B cell (primary cell): ENCODE measurements around the gene DDX54. TPM values are rescaled to one million over a fixed set of nuclear protein-coding genes. Genes with fewer than 3 reads are reported as not detected.

ENCODE experiments used
- ATAC-seq: fragments of 200-7000 bp; cut with Tn5 transposase; one replicate; pipeline ENCODE4 v1.10.0; 2021; ENCODE audit warnings: low read depth, mild to moderate bottlenecking, moderate number of reproducible peaks, moderate library complexity
- CTCF ChIA-PET: fragments of 350-600 bp; sonication (Branson Sonifier 250); formaldehyde crosslinking; loops from one replicate; lab custom pipeline; 2021; ENCODE audit warnings: antibody characterized with exemption, inconsistent platforms; lab: Charles Lee
- POLR2A ChIA-PET: fragments of 350-600 bp; sonication (Branson Sonifier 250); formaldehyde crosslinking; loops from one replicate; lab custom pipeline; 2021; ENCODE audit warnings: antibody characterized with exemption; lab: Charles Lee
- DNase-seq: peaks from one replicate; pipeline ENCODE4 v3.0.0; 2013
- H2AFZ ChIP-seq: 2 replicates; pipeline ENCODE4 v1.6.1; 2012; ENCODE audit warnings: mild to moderate bottlenecking, low read depth, low read length; ENCODE audit not compliant: insufficient read depth, poor library complexity, severe bottlenecking
- H3K27ac ChIP-seq, 2 donors: 1 replicate in 1 of 2; 2 replicates in 1 of 2; pipeline ENCODE4 v1.5.1; 2012 to 2013; ENCODE audit warnings: low read length in 2 of 2, mild to moderate bottlenecking in 2 of 2, moderate library complexity in 1 of 2
- H3K27me3 ChIP-seq, 4 experiments: fragments of 200-600 bp in 1 of 4; sonication (generic) in 1 of 4; replicated peaks in 1 of 4; 1 replicate in 2 of 4; 2 replicates in 2 of 4; pipeline versions ENCODE4 v1.6.1 to v1.7.0; 2013 to 2016; ENCODE audit warnings: low read length in 3 of 4, mild to moderate bottlenecking in 2 of 4, mixed read lengths in 1 of 4, moderate library complexity in 1 of 4; ENCODE audit not compliant: insufficient read depth in 4 of 4, control insufficient read depth in 3 of 4; ENCODE audit errors: control extremely low read depth in 1 of 4
- H3K36me3 ChIP-seq, 2 experiments: replicated peaks in 1 of 2; 1 replicate in 1 of 2; 2 replicates in 1 of 2; pipeline versions ENCODE4 v1.6.1 to v1.7.1; 2013; ENCODE audit warnings: low read length in 1 of 2; ENCODE audit not compliant: insufficient read depth in 2 of 2, control insufficient read depth in 1 of 2; ENCODE audit errors: control extremely low read depth in 1 of 2, extremely low read depth in 1 of 2
- H3K4me1 ChIP-seq, 2 donors: fragments of 200-600 bp in 1 of 2; sonication (generic) in 1 of 2; 1 replicate in 1 of 2; 2 replicates in 1 of 2; pipeline versions ENCODE4 v1.5.1 to v1.6.1; 2013 to 2017; ENCODE audit warnings: low read length in 2 of 2; ENCODE audit not compliant: control insufficient read depth in 2 of 2, insufficient read depth in 2 of 2
- H3K4me2 ChIP-seq: replicated peaks from 2 replicates; pipeline ENCODE3; 2012; ENCODE audit warnings: mild to moderate bottlenecking, low read depth, low read length; ENCODE audit not compliant: poor library complexity, severe bottlenecking
- H3K4me3 ChIP-seq, 5 experiments: fragments of 200-600 bp in 1 of 5; sonication (generic) in 1 of 5; 1 replicate in 3 of 5; 2 replicates in 2 of 5; pipeline versions ENCODE4 v1.5.1 to v1.7.0; 2011 to 2016; ENCODE audit warnings: low read length in 4 of 5, mild to moderate bottlenecking in 4 of 5, low read depth in 2 of 5, control low read depth in 1 of 5, moderate library complexity in 1 of 5; ENCODE audit not compliant: insufficient read depth in 1 of 5; ENCODE audit errors: control extremely low read depth in 1 of 5, extremely low read depth in 1 of 5
- H3K79me2 ChIP-seq: fragments of 200-600 bp; sonication (generic); one replicate; pipeline ENCODE4 v1.6.0; 2016; ENCODE audit warnings: low read length; ENCODE audit not compliant: control insufficient read depth, insufficient read depth
- H3K9ac ChIP-seq: fragments of 200-600 bp; sonication (generic); 2 replicates; pipeline ENCODE4 v1.6.1; 2017; ENCODE audit warnings: mild to moderate bottlenecking, low read length, moderate library complexity
- H3K9me3 ChIP-seq, 3 donors: one replicate each; pipeline versions ENCODE4 v1.6.1 to v1.7.1; 2013; ENCODE audit warnings: low read length in 2 of 3; ENCODE audit not compliant: control insufficient read depth in 2 of 3, insufficient read depth in 1 of 3; ENCODE audit errors: control extremely low read depth in 1 of 3
- H4K20me1 ChIP-seq: 2 replicates; pipeline ENCODE4 v1.6.0; 2012; ENCODE audit warnings: mild to moderate bottlenecking, low read length; ENCODE audit not compliant: insufficient read depth, control insufficient read depth, poor library complexity, severe bottlenecking
- H3K27ac Mint-ChIP-seq: one replicate; pipeline ENCODE4 v1.8.0; 2021; ENCODE audit warnings: mixed read lengths
- H3K27me3 Mint-ChIP-seq: one replicate; pipeline ENCODE4 v1.8.0; 2021; ENCODE audit warnings: mixed read lengths
- H3K4me1 Mint-ChIP-seq: one replicate; pipeline ENCODE4 v1.8.0; 2021; ENCODE audit warnings: mixed read lengths
- H3K4me3 Mint-ChIP-seq: one replicate; pipeline ENCODE4 v1.8.0; 2021; ENCODE audit warnings: mixed read lengths
- H3K9me3 Mint-ChIP-seq: one replicate; pipeline ENCODE4 v1.8.0; 2022; ENCODE audit warnings: mixed read lengths; ENCODE audit not compliant: insufficient read depth
- CTCF ChIP-seq: fragments of 200-600 bp; IDR thresholded peaks from one replicate; pipeline ENCODE4 v1.8.0; 2022; ENCODE audit warnings: antibody characterized with exemption, mild to moderate bottlenecking
- EZH2 ChIP-seq: IDR thresholded peaks from 2 replicates; pipeline ENCODE4 v1.6.1; 2012; ENCODE audit warnings: borderline replicate concordance, low read depth, mild to moderate bottlenecking, moderate library complexity, low read length; ENCODE audit not compliant: insufficient read depth, poor library complexity, severe bottlenecking
- WGBS: methylation state at CpG from one replicate; pipeline ENCODE4 v1.1.5; 2013; ENCODE audit warnings: missing lambda C conversion rate; ENCODE audit not compliant: insufficient coverage; 5-methylcytosine and 5-hydroxymethylcytosine counted together
- intact Hi-C: fragments of 100-400 bp; cut with micrococcal nuclease; formaldehyde crosslinking; loops from one replicate; pipeline ENCODE4 v1.10.0; 2022
- polyA plus RNA-seq: library from polyadenylated mRNA; depleted of rRNA; stranded (reverse); fragments of >200 nt; gene quantifications from 2 replicates; pipeline ENCODE4 v1.2.3, GENCODE V29; 2012
- total RNA-seq, 2 donors: library from RNA; stranded (reverse); fragments of 120-200 nt in 1 of 2; gene quantifications; 1 replicate in 1 of 2; 2 replicates in 1 of 2; pipeline versions ENCODE4 v1.2.3 to v1.2.4, GENCODE V29; 2013 to 2022

Gene DDX54
- total and polyA plus RNA-seq, 2 donors (not counting 1 experiment from before 2014, with no cell fraction given), result 55.4 to 101 TPM

- Histone ChIP-seq H3K4me2 (peak overlapping the region; percentile 85), H3K27ac (no peak overlapping the region)
Observed at GRCh38 chr12:113134521-113134951, 50.7 kb downstream of the DDX54 start.

More at GRCh38 chr12:113134521-113134951, 50.7 kb downstream of the DDX54 start:
- ChIA-PET POLR2A (interaction anchor here (0.5 kb wide), 1 partner anchor 106 kb away, joined by 3 read pairs; no protein-coding TSS in a partner anchor), CTCF (interaction anchor here (0.9 to 1.4 kb wide), 5 partner anchors 9 to 44 kb away, joined by 3 to 6 read pairs (median 4); no protein-coding TSS in a partner anchor)
- Histone ChIP-seq H3K9ac (no peak overlapping the region), H3K36me3 (no peaks in the 10 kb centered on the region), H3K4me1 (peaks cover 25 to 35% of the 10 kb centered on the region in 2 donors), H3K27me3 (peaks cover 0 to 21% (median 6%) of the 10 kb centered on the region in 4 experiments), H3K4me3 (no peak overlapping the region), H4K20me1 (no peaks in the 10 kb centered on the region), H3K79me2 (no peaks in the 10 kb centered on the region), H3K9me3 (no peaks in the 10 kb centered on the region), H2AFZ (no peak overlapping the region)
- ATAC-seq (no peak), DNase-seq (no peak)
- peak overlapping the region; percentile 71 for H3K4me3 Mint-ChIP-seq
- H3K27me3 Mint-ChIP-seq, result peaks cover 6% of the 10 kb centered on the region
- no peak overlapping the region for H3K27ac Mint-ChIP-seq
- 60% methylated on average over 6 of the region's 6 CpGs for WGBS
- intact Hi-C loops, result loop anchor here (5.0 kb wide), 1 partner anchor 42 kb away; no protein-coding TSS in a partner anchor
- H3K4me1 Mint-ChIP-seq, result peaks cover 34% of the 10 kb centered on the region
- TF ChIP-seq CTCF (no peak), EZH2 (no peak)
- no peaks in the 10 kb centered on the region for H3K9me3 Mint-ChIP-seq
